ENCODE data around the gene LRRIQ4.
A peak's percentile ranks its signal among the peaks of the same experiment; 100 is the strongest.

Gene LRRIQ4

DNA sequence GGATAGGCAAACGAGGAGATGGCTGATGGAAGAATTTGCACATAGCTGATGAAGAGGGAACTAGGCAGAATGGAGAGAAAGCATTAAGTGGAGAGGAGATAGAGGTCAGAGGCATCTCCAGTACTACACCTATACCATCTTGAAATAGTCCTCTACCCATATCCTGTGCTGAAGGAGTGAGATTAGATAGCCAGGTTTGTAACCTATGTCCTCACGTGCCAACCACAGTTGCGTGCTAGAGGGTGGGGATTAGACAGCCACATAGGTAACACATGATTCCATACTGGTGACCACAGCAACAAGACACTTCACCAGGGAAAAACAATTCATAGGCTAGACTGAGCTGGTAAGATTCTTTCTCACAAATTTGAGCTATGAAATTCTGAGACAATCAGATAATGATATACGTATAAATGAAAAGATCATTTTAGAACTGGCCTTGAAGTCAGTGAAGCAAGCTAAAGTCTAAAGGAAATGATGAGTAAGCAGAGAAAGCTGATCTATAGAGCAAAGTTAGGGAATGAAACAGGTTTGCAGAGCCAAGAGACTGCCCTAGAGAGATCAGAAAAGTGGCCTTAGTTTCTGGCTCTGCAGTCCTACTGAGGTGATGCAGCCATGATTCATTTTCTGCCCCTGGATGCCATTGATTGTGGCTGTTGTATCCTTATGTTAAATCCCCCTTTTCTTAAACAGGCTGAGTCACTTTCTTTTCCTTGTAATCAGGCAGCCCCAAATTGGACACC, 21.8 kb upstream of the LRRIQ4 start:
- Histone ChIP-seq H3K27ac (no peak overlapping the region), H3K4me3 (no peak overlapping the region), H3K27me3 (no peaks in the 10 kb centered on the region), H3K36me3 (peaks cover 27 to 40% (median 35%) of the 10 kb centered on the region in 3 donors), H3K4me1 (no peaks in the 10 kb centered on the region), H3K9me3 (no peaks in the 10 kb centered on the region)
- DNase-seq, result no peak
- TF ChIP-seq, protein P1, sequence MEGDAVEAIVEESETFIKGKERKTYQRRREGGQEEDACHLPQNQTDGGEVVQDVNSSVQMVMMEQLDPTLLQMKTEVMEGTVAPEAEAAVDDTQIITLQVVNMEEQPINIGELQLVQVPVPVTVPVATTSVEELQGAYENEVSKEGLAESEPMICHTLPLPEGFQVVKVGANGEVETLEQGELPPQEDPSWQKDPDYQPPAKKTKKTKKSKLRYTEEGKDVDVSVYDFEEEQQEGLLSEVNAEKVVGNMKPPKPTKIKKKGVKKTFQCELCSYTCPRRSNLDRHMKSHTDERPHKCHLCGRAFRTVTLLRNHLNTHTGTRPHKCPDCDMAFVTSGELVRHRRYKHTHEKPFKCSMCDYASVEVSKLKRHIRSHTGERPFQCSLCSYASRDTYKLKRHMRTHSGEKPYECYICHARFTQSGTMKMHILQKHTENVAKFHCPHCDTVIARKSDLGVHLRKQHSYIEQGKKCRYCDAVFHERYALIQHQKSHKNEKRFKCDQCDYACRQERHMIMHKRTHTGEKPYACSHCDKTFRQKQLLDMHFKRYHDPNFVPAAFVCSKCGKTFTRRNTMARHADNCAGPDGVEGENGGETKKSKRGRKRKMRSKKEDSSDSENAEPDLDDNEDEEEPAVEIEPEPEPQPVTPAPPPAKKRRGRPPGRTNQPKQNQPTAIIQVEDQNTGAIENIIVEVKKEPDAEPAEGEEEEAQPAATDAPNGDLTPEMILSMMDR (IDR thresholded peaks at IDR 0.05), result no peak
- intact Hi-C loops (cut with DNase I; ENCODE audit: low total_unique reads), result no loop called here

DNA sequence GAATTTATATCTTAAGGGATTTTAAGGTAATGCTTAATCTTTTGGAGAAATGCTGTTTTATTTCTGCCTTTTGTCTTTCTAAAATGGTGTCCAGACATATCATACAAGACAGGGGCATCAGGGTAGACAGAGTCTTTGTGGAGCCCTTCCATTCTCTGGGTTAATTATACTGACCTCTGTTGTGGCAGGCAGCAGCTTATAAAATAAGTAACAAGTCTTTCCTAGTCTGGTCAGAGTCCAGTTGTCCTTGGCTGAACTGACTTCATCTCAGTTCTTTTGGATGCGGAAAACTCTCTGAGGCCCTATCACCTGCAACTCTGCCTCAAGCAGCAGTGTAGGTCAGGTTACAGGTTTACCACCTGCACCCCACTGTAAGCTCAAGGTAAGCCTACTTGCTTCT, 20.3 kb upstream of the LRRIQ4 start:
- no peak for DNase-seq
- Histone ChIP-seq H3K4me3 (no peak overlapping the region), H3K9me3 (no peaks in the 10 kb centered on the region), H3K27ac (no peak overlapping the region), H3K36me3 (peaks cover 21 to 29% (median 23%) of the 10 kb centered on the region in 3 donors), H3K27me3 (no peaks in the 10 kb centered on the region), H3K4me1 (no peaks in the 10 kb centered on the region)
- TF ChIP-seq, protein P1 (IDR thresholded peaks at IDR 0.05), result no peak
- intact Hi-C loops (cut with DNase I; ENCODE audit: low total_unique reads), result no loop called here

DNA sequence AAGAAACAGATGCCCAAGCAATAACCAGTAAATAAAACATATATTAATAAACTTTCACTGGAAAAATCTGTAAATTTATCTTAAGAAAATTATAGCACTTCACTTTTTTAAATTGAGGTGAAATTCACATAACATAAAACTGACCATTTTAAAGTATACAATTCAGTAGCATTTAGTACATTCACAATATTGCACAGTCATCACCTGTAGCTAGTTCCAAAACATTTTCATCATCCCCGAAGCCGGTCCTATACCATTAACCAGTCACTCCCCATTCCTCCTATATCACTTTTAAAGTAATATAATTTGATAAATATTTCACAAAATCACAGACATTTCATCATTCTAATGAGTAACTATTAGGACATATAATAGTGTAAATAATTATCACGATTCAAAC, 8.0 kb upstream of the LRRIQ4 start:
- no peaks in the 10 kb centered on the region for H3K4me1 ChIP-seq
- no peak overlapping the region for H3K4me3 ChIP-seq
- H3K9me3 ChIP-seq, result no peaks in the 10 kb centered on the region
- intact Hi-C loops (cut with DNase I; ENCODE audit: low total_unique reads), result no loop called here
- H3K27ac ChIP-seq, result no peak overlapping the region
- DNase-seq, result no peak
- H3K36me3 ChIP-seq, result peaks cover 0 to 8% (median 7%) of the 10 kb centered on the region in 3 donors
- no peaks in the 10 kb centered on the region for H3K27me3 ChIP-seq
- TF ChIP-seq, protein P1 (IDR thresholded peaks at IDR 0.05), result no peak

DNA sequence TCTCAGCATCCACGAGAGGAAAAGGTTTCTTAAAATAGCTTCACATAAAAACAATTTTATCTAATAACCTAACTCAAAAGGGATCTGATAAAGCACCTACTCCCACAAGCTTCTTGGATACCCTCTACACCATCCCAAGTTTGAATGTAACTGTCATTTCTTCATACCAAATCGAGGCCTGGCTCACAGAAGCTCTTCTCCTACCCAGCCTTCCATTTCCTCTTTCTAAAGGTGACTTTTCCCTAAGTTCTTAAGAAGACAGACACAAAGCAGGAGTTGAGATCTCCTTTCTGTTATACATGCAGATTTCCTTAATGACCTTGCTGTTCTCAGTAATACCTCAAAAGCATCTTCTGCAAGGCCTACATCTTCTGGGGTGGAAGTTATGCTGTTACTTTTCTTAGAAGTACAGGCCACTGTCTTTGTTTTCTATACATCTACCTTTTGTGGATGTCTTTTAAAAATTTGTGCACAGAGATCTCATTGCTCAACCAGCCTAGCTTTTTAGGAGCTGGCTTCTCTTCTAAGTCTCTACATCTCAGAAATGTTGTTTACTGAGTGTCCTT, 3.4 kb upstream of the LRRIQ4 start:
- DNase-seq, result no peak
- Histone ChIP-seq H3K27ac (no peak overlapping the region), H3K27me3 (no peaks in the 10 kb centered on the region), H3K36me3 (peaks cover 0 to 4% (median 0%) of the 10 kb centered on the region in 3 donors), H3K9me3 (no peaks in the 10 kb centered on the region), H3K4me3 (no peak overlapping the region), H3K4me1 (peaks cover 0 to 30% (median 10%) of the 10 kb centered on the region in 4 donors)
- TF ChIP-seq, protein P1 (IDR thresholded peaks at IDR 0.05), result no peak
- intact Hi-C loops (cut with DNase I; ENCODE audit: low total_unique reads), result no loop called here

DNA sequence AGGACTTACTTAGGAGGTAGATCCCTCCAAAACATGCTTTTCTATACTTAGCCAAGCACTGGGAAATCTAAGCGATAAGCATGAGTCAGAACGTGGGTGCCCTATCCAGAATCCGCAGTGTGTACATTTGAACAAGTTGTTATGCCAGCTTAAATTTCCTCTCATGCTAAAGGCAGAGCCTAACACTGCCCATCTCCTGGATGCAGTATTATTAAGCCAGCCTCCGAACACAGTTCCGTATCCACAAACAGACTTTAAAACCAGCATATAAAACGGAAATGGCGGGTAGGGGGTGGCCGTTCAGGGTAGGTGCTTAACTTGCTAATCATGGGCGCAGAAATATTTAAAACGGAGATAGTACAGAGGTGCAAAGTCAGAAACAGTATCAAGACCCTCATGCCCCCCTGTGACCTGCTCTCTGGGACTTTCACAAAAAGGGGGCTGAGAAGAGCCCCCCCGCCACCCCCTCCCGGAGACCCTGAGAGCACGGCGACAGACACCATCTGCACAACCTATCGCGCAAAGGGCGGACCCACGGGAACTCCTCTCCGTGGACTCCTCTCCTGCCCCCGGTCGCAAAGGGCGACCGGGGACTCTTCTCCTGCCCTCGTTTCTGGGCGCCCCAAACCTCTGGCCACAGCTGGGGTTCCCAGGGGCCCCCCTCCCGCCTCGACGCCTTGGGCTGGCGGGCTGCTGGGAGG, 889 bp upstream of the LRRIQ4 start:
- intact Hi-C loops (cut with DNase I; ENCODE audit: low total_unique reads), result no loop called here
- Histone ChIP-seq H3K4me1 (peaks cover 0 to 30% (median 10%) of the 10 kb centered on the region in 4 donors), H3K36me3 (no peaks in the 10 kb centered on the region), H3K27me3 (no peaks in the 10 kb centered on the region), H3K4me3 (peak overlapping the region; percentile 64 to 72), H3K9me3 (peaks cover 0 to 7% (median 0%) of the 10 kb centered on the region in 3 donors), H3K27ac (peak overlapping the region; percentile 78)
- no peak for DNase-seq
- TF ChIP-seq, protein P1 (IDR thresholded peaks at IDR 0.05), result no peak
